ENCODE data around the gene RBPMS2. TPM values are rescaled to one million over a fixed set of nuclear protein-coding genes. Genes with fewer than 3 reads are reported as not detected.

Gene RBPMS2
- total RNA-seq, 1 experiment from 2014 or later, result 181 TPM

DNA sequence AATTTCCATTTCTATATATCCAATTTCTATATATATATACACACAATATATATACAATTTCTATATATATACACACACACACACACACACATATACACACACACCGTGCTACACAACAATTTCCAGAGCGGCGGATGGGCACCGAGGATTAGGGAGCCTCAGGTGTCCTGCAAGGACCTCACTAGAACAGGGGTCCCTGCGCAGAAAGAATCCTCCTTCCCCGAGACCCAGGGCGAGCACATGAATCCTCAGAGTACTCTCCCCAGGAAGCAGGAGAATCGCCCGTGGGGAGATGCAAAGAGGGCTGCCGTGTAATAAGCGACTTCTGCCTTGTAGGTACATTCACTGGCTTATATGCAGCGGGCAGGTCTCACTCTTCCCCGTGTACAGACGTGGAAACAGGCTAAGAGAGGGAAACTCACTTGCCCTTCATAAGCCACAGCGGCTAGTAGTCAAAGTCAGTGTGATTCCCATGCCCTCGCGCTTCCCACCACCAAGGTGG lies 49.6 kb upstream of the RBPMS2 start:
- Histone ChIP-seq H4K20me1 (ENCODE audit: control insufficient read depth, insufficient read depth, insufficient read length) (no peaks in the 10 kb centered on the region), H4K91ac (ENCODE audit: insufficient read length, low read depth, low read length) (no peak overlapping the region), H3K56ac (ENCODE audit: insufficient read length, low read depth, low read length) (no peak overlapping the region), H3K14ac (ENCODE audit: insufficient read depth, low read length) (peak overlapping the region; percentile 80; the same call in 1 of the 2 replicates), H3K79me1 (ENCODE audit: insufficient read depth, low read depth, low read length, poor library complexity, severe bottlenecking) (no peaks in the 10 kb centered on the region), H3K9ac (ENCODE audit: extremely low read depth, insufficient read length, low read length) (peak overlapping the region; percentile 87), H2BK12ac (ENCODE audit: insufficient read length, low read depth, low read length) (no peak overlapping the region), H3K79me2 (ENCODE audit: insufficient read depth, low read length) (peaks cover 4% of the 10 kb centered on the region; the same call in 1 of the 2 replicates), H3T11ph (ENCODE audit: low read length) (no peak overlapping the region), H3K23me2 (ENCODE audit: insufficient read length, low read depth, low read length, poor library complexity, severe bottlenecking) (peaks cover 14% of the 10 kb centered on the region), H2BK5ac (ENCODE audit: insufficient read length, low read length) (no peak overlapping the region), H4K8ac (replicated peaks; ENCODE audit: insufficient read length, low read depth, low read length) (no peak overlapping the region), H3K9me3 (ENCODE audit: control insufficient read depth, low read depth, low read length) (no peaks in the 10 kb centered on the region), H3K27ac (ENCODE audit: insufficient read length, low read depth, low read length) (peak overlapping the region; percentile 13), H3K27me3 (ENCODE audit: insufficient read depth, low read length) (no peaks in the 10 kb centered on the region), H3K18ac (ENCODE audit: insufficient read length, low read depth, low read length) (peak overlapping the region; percentile 55), H2AK5ac (ENCODE audit: insufficient read length, low read length) (no peak overlapping the region), H3K4ac (ENCODE audit: low read depth, low read length) (no peak overlapping the region; the same call in 1 of the 2 replicates), H3K4me1 (ENCODE audit: insufficient read depth, low read length) (peaks cover 4% of the 10 kb centered on the region; the same call in 1 of the 2 replicates), H4K5ac (ENCODE audit: insufficient read length, low read depth, low read length) (no peak overlapping the region), H3K23ac (ENCODE audit: insufficient read length, low read depth, low read length) (no peak overlapping the region), H2AFZ (ENCODE audit: low read length) (no peak overlapping the region), H2BK120ac (ENCODE audit: low read depth, low read length, poor library complexity, severe bottlenecking) (no peak overlapping the region), H3K4me2 (ENCODE audit: insufficient read depth, insufficient read length, low read length) (peak overlapping the region; percentile 85), H2BK20ac (ENCODE audit: low read depth, low read length, poor library complexity, severe bottlenecking) (no peak overlapping the region), H2BK15ac (ENCODE audit: low read depth, low read length) (no peak overlapping the region)
- H3K4me3 Mint-ChIP-seq, result peak overlapping the region; percentile 81 to 98
- TF ChIP-seq, protein P1, sequence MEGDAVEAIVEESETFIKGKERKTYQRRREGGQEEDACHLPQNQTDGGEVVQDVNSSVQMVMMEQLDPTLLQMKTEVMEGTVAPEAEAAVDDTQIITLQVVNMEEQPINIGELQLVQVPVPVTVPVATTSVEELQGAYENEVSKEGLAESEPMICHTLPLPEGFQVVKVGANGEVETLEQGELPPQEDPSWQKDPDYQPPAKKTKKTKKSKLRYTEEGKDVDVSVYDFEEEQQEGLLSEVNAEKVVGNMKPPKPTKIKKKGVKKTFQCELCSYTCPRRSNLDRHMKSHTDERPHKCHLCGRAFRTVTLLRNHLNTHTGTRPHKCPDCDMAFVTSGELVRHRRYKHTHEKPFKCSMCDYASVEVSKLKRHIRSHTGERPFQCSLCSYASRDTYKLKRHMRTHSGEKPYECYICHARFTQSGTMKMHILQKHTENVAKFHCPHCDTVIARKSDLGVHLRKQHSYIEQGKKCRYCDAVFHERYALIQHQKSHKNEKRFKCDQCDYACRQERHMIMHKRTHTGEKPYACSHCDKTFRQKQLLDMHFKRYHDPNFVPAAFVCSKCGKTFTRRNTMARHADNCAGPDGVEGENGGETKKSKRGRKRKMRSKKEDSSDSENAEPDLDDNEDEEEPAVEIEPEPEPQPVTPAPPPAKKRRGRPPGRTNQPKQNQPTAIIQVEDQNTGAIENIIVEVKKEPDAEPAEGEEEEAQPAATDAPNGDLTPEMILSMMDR (conservative IDR thresholded peaks at IDR 0.05), result no peak
- H3K27me3 Mint-ChIP-seq (ENCODE audit: low read depth), result no peaks in the 10 kb centered on the region
- H3K9me3 Mint-ChIP-seq, result no peaks in the 10 kb centered on the region
- WGBS (ENCODE audit: extremely low coverage, insufficient read length, low lambda C conversion rate), result no CpG with 5 or more reads among the region's 17 CpGs
- peak overlapping the region; percentile 85 to 97 (median 96) for H3K27ac Mint-ChIP-seq
- peaks cover 33 to 45% (median 43%) of the 10 kb centered on the region in 3 experiments for H3K36me3 Mint-ChIP-seq (ENCODE audit: insufficient read depth in 1 of 3, low read depth in 3 of 3)
- H3K4me1 Mint-ChIP-seq, result peaks cover 23 to 31% of the 10 kb centered on the region in 2 experiments
- no peak for DNase-seq
